GM18499 (cell line): ENCODE data around the gene TMPO.
"Not testable (repeated sequence)": the region's sequence is repeated elsewhere in the genome, so short reads cannot be mapped to it uniquely, and the experiment has no call there.

Experiments used
- ATAC-seq: cut with Tn5 transposase; IDR thresholded peaks from one replicate; pipeline ENCODE4 v1.9.1; 2021; ENCODE audit warnings: moderate number of reproducible peaks; ENCODE audit not compliant: insufficient read depth, unreplicated experiment

Gene TMPO

DNA sequence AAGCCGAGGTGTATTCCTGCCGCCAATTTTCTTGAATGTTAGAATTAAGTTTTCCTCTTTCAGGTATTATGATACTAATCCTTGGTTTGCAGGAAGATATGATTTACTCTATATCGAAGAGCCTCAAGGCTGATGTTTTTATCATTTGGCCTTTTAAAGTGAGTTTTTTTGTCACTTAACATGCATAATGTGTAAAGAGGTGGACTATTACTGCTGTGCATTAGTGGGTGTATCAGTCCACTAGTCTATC lies 11.1 kb upstream of the TMPO start:
- peak; percentile 7 for ATAC-seq

DNA sequence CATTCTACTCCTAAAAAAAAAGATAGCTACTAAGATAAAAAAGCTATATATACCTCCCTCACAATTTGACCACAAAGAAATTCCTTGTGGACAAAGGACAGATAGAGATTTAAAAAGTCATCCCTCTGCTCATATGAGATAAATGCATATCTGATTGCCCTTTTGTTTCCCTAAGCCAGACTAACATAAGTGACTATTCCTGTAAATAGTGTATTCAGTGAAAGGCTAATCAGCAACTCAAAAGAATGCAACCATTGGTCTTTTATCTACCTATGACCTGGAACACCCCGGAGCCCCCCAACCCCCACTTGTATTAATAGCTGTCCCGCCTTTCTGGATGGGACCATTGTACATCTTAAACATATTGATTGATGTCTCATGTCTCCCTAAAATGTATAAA lies 6.3 kb upstream of the TMPO start:
- no peak for ATAC-seq

DNA sequence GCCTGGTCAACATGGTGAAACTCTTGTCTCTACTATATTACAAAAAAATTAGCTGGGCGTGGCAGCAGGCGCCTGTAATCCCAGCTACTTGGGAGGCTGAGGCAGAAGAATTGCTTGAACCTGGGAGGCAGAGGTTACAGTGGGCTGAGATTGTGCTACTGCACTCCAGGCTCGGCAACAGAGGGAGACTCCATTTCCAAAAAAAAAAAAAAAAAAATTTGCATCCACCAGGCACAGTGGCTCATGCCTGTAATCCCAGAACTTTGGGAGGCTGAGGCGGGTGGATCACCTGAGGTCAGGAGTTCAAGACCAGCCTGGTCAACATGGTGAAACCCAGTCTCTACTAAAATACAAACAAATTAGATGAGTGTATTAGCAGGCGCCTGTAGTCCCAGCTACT lies 3.6 kb upstream of the TMPO start:
- not testable (repeated sequence) for ATAC-seq

DNA sequence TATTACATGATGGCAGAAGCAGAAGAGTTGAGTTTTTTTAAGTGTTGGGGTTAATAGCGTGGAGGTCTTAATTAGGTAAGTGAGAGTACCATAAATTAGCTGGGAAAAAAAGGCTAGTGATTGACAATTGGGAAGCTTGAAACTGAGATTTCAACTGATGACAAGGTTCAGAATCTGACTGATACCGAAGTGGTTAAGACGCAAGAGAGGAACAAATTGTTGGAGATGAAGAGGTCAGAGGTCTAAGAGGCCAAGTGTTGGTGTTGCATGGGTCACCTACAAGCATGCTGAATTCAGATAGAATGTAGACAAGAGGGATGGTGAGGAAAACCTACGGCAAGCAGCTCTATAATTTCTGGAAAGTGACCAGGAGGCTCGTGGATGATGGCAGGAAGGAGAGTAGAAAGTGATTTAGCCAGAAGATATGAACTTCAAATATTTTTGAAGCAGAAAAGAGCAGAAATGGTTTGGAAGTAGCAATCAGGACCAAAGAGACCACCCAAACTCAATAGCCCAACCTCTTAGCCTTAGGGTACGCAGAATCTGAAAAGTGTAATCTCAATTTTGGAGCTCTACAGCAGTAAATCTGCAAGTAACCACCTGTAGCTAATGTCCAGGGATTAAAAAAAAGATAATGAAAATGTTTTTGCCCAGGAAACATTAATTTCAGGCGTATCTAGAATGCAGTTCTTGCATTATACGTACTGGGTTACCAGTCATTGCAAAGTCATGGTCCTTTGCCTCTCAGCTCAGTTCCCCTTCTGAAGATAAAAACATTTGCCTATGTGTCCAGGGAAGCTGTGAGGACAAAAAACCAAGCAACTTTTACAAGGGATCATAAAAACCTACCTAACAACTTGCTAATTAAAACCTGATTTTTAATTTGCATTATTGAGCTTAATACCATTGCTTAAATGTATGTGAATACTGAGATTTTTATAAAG lies 1.7 kb upstream of the TMPO start:
- no peak for ATAC-seq

DNA sequence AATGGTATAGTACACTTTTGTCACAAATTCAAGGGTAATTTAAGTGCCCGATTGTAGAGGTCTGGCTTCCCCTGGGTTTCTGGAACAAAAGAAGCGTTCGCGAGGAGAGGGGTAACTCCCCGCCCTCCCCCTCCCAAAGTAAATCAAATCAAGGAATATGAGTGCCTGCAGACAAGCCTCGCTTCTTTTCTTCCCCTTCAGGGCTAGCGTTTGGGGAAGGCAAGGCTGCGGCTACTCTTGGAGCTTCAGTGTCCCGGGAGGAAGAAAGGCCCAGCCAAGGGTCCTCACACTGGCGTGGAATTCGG lies 456 bp upstream of the TMPO start:
- no peak for ATAC-seq

DNA sequence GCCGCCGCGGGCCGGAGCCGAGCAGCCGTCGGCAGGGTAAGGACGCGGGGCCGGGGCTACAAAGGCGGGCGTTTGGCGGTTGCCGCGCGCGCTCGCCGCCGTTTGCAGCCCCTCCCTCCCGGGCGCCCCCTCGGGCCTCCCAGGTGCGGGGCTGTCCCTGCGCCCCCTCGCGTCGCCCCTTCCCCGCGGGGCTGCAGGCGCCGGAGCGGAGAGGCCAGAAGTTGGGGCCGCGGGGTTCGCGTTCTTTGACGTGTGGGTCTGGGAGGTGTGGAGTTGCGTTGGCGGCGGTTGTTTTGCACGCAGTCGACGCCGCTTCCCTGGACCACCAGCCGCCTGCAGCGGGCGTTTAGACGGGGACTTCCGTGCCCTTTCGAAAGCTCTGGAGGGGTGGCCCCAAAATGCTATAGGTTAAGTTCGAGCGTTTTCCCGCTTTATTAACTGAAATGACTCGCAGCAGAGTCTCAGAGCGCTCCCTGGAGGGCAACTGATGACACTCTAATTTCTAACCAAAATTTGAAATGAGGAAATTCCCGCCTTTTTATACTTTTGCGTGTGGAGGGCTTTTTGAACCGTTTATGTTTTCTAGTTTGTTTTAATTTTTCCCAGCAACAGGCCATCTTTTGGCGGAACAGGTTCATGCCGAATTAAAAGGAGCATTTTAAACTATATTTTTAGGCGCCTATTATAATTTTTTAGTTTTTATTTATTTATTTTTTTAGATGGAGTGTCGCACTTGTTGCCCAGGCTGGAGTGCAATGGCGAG lies 902 bp downstream of the TMPO start:
- ATAC-seq = peak; percentile 75

DNA sequence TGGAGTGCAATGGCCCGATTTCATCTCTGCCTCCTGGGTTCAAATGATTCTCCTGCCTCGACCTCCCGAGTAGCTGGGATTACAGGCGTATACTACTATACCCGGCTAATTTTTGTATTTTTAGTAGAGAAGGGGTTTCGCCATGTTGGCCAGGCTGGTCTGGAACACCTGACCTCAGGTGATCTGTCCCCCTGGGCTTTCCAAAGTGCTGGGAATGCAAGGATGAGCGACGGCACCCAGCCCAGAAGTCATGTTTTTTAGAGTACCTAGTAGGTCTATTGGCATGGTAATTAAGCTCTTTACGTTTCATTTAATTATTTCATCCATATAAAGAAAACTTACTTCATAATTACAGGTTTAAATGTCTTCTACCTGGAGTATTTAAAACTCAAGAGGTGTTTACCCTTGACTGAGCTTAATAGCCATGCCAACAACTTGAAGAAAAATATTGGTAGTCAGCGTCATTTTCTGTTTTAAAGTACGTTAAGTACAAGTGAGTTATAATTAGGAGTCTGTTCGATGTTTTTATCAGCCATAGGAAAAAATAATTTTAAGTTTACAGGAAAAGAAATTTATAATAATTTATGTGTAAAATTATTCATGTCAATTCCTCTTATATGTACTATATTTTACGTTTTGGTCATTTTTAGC lies 4.0 kb downstream of the TMPO start:
- no peak for ATAC-seq

DNA sequence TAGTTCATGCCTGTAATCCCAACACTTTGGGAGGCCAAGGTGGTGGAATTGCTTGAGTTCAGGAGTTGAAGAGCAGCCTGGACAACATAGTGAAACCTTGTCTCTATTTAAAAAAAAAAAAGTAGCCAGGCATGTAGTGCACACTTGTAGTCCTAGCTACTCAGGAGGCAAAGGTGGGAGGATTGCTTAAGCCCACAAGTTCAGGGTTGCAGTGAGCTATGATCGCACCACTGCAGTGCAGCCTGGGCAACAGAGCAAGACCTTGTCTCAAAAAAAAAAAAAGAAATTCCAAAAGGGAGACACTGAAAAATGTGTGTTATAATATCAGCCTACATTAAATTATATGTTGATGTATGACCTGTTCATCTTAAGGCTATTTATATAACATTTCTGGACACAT lies 14.7 kb downstream of the TMPO start:
- no peak for ATAC-seq

DNA sequence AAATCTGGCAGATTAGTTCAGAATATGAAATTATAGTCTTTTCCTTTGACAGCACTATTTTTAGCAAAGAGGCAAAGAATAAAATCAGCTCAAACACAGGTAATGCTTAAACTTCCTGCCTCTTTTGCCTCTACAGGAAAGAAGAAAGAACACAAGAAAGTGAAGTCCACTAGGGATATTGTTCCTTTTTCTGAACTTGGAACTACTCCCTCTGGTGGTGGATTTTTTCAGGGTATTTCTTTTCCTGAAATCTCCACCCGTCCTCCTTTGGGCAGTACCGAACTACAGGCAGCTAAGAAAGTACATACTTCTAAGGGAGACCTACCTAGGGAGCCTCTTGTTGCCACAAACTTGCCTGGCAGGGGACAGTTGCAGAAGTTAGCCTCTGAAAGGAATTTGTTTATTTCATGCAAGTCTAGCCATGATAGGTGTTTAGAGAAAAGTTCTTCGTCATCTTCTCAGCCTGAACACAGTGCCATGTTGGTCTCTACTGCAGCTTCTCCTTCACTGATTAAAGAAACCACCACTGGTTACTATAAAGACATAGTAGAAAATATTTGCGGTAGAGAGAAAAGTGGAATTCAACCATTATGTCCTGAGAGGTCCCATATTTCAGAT lies 17.4 kb downstream of the TMPO start:
- no peak for ATAC-seq

DNA sequence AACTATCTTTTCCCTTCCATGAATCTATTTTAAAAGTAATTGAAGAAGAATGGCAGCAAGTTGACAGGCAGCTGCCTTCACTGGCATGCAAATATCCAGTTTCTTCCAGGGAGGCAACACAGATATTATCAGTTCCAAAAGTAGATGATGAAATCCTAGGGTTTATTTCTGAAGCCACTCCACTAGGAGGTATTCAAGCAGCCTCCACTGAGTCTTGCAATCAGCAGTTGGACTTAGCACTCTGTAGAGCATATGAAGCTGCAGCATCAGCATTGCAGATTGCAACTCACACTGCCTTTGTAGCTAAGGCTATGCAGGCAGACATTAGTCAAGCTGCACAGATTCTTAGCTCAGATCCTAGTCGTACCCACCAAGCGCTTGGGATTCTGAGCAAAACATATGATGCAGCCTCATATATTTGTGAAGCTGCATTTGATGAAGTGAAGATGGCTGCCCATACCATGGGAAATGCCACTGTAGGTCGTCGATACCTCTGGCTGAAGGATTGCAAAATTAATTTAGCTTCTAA lies 18.4 kb downstream of the TMPO start:
- ATAC-seq = no peak

DNA sequence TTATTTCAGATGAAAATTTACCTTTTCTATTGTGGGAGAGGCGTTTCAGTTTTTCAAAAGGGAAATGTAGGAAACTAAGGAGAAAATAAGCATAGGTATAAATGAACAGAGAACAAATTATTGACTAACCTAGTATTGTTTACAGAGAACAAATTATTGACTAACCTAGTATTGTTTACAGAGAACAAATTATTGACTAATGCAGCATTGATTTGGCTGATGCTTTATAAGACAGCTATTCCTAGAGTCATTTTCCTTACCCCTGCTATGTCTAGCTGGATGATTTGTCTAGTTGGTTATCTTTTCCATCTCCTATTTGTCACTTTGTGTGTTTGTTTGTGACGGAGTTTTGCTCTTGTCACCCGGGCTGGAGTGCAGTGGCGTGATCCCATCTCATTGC lies 22.6 kb downstream of the TMPO start:
- no peak for ATAC-seq

DNA sequence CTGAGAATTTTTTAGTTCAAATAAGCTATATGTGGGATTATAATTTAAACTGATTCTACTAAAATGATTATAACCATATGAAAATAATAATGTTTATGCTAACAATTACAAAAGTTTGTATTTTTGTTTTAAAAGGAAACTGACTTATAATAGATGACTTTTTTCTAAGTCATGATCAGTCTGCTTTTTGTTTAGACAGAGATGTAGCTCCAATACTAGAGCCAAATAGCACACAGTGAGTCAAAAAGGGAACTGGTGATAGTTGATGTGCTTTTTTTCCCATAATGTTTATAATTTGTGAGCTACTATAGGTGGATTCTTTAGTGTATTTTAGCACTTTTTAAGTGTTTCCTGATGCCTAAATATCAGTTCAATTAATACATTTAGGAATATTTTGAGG lies 28.3 kb downstream of the TMPO start:
- ATAC-seq = no peak

DNA sequence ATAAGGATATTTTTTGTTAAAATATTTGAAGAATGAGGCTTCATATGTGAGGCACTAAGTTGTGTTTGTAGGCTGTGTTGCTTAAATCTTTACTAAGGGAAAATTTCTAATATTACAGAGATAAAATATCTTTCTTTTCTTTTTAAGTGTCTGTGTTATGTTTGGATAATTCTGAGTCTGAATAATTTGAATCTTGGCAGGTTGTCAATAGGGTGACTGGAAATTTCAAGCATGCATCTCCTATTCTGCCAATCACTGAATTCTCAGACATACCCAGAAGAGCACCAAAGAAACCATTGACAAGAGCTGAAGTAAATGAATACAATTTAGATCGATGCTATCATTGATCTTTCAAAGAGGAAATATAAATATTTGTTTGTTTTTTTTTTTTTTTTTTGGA lies 29.4 kb downstream of the TMPO start:
- no peak for ATAC-seq

DNA sequence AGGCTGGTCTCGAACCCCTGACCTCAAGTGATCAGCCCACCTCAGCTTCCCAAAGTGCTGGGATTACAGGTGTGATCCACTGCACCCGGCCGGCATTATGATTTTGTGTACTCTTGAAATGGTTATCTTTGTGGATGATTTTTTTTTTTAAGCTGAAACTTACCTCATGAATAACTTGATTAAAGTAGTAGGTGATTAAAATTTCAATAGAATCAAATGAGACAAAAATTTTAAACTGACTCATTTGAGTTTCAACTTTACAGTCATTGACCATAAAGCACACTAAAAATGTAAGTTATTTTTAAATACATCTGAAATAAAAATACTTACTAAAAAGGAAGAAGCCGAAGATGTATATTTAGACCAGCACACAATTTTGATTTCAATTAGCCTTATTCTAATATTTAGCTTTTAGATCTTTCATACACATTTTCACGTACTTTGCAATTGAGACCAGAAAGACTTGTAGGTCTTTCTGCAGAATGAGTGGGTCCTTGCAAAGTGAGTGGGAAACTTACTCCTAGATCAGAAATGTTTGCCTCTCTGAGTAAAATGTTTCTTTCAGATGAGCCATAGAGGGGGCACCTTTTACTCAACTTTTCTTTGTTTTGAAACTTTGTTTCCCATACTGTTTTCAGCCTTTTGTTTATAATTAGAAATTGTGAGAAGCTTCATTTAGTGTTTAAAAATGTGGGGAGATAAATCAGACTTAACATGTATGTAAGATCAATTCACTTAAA lies 34.2 kb downstream of the TMPO start:
- ATAC-seq = no peak

DNA sequence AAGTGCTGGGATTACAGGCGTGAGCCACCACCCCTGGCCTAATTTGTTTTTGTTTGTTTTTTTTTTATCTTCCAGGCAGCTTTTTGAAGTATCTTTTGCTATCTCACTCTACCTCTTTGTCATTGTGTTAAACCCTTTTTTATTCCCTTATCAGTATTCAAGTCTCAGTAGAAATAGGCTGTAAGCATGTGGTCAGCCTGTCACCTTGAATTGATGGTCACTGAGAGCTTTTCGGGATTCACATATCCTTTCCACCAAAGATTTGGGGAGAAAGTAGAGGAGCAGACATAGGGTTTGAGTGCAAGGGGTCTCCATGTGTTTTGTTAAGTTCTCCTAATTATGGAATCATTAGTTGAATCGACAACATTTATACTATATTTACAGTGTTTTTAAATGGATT lies 36.4 kb downstream of the TMPO start:
- no peak for ATAC-seq

DNA sequence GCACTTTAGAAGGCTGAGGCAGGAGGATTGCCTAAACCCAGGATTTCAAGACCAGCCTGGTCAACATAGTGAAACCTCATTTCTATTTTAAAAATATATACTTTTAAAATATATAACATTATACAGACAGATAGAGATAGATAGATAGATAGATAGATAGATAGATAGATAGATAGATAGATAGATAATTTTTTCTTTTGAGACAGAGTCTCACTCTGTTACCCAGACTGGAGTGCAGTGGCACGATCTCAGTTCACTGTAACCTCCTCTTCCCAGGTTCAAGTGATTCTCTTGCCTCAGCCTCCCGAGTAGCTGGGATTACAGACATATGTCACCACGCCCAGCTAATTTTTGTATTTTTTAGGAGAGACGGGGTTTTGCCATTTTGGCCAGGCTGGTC lies 42.7 kb downstream of the TMPO start:
- not testable (repeated sequence) for ATAC-seq

DNA sequence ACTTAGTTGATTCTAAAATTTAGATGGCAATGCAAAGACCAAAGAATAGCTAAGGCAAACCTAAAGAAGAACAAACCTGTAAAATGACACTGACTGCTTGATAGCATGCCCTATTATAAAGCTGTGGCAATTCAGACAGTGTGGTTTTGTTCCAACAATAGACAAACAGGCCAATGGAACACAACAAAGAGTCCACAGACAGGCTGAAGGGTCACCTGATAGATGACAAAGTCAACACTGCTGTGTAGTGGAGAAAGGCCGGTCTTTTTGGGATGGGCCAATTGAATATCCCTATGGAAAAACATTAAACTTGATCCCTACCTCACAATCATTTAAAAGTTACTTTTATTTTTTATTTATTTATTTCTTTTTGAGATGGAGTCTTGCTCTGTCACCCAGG lies 44.3 kb downstream of the TMPO start:
- no peak for ATAC-seq

DNA sequence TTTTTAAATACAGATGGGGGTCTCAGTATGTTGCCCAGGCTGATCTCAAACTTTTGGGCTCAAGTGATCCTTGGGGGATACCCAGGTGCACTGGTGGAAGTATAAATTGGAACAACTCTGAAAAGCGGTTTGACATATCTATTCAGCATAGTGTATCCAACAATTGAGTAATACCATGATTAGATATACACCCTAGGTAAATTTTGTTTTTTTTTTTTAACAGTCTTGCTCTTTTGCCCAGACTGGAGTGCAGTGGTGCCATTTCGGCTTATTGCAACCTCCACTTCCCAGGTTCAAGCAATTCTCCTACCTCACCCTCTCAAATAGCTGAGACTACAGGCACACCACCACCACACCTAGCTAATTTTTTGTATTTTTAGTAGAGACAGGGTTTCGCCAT lies 46.5 kb downstream of the TMPO start:
- ATAC-seq = no peak

DNA sequence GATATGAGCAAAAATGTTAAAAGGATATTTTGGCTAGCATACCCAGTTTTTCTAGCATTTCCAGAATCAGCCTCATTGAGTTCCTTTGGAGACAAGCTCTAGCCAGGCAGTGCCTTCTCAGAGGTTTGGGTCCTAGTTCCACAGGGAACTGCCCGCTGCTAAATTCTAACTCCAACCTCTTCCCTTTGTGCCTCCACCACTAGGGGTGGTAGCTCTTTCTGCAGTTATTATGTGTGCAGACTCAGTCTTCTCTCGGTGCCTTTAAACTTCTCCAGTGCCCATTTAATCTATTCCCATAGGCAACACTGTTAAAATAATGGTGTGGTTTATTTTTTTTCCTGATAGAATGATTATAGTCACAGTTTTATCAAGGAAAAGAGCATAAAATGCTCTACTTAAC lies 56.6 kb downstream of the TMPO start:
- ATAC-seq = no peak

DNA sequence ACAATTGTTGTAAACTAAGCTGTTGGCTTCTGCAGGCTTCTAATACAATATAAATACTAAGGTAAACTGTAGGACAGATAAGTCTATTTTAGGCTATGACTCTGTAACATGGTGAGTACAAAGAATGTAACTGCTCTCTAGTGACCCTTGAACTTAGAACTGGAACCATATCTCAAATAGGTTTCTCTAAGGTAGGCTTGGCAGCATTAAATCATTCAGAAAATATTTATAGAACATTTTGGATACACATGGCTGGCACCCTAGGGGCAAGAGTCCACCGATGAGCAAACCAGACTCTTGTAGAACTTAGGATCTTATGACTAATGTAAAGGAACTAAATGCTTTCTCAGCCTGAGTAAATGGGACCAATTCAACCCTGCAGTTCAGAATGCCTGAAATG lies 58.7 kb downstream of the TMPO start:
- no peak for ATAC-seq
